IgD-negative memory B cell (primary cell): ENCODE measurements around the gene SEMA3C. TPM values are rescaled to one million over a fixed set of nuclear protein-coding genes. Genes with fewer than 3 reads are reported as not detected.

Source experiments
- H3K27ac Mint-ChIP-seq, 3 donors: one replicate each; pipeline ENCODE4 v1.8.0; 2020 to 2022; ENCODE audit warnings: mild to moderate bottlenecking in 3 of 3, mixed read lengths in 3 of 3, moderate library complexity in 1 of 3
- H3K27me3 Mint-ChIP-seq: one replicate; pipeline ENCODE4 v1.8.0; 2021; ENCODE audit warnings: mixed read lengths
- H3K36me3 Mint-ChIP-seq: one replicate; pipeline ENCODE4 v1.8.0; 2020; ENCODE audit warnings: mild to moderate bottlenecking, mixed read lengths
- H3K4me1 Mint-ChIP-seq, 3 donors: one replicate each; pipeline ENCODE4 v1.8.0; 2020 to 2022; ENCODE audit warnings: mixed read lengths in 3 of 3, mild to moderate bottlenecking in 1 of 3
- H3K4me3 Mint-ChIP-seq, 4 donors: one replicate each; pipeline ENCODE4 v1.8.0; 2020 to 2022; ENCODE audit warnings: mild to moderate bottlenecking in 4 of 4, mixed read lengths in 4 of 4, moderate library complexity in 3 of 4
- H3K9me3 Mint-ChIP-seq, 3 donors: one replicate each; pipeline ENCODE4 v1.8.0; 2020 to 2021; ENCODE audit warnings: mixed read lengths in 3 of 3, mild to moderate bottlenecking in 1 of 3
- polyA plus RNA-seq: library from polyadenylated mRNA; unstranded; fragments of 300-500 nt; fragmentation: Illumina TruSeq; gene quantifications from one replicate; pipeline ENCODE4 v1.2.3, GENCODE V29; 2021

The SEMA3C gene
- polyA plus RNA-seq, 1 donor from 2014 or later = not detected

DNA sequence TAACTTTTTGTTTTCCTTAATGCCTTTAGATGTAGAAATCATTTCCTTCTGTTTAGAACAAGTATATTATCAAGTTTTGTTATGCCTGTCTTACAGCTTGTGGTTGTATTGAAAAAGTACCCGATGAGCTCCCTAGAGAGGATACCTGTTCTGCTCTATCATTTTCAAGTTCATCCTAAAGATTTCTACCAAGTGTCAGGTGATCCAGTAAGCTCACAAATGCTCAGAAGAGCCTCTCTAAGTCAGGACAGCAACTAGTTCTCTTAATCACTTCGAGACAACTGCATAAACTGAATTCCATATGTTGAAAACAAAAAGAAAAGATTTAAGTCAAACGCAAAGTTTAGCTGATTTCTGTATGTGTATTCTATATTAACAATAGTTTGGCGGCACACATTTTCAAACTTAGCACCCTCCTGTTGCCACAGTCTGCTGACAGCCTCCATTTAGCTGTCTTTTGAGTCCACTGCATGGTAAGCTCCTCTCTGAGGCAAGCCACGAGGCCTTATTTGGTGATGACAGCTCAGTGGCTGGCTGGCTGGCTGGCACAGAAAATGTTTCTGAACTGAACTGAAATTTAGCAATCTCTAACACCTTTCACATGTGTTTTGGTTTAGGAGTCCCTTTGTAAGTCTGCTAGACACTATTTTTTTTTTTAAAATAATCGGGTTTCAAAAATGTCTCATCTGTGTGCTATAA, 59.4 kb downstream of the SEMA3C start:
- Mint-ChIP-seq H3K36me3 (no peaks in the 10 kb centered on the region), H3K27ac (no peak overlapping the region), H3K27me3 (no peaks in the 10 kb centered on the region), H3K4me1 (no peaks in the 10 kb centered on the region), H3K4me3 (no peak overlapping the region), H3K9me3 (peaks cover 3 to 8% (median 8%) of the 10 kb centered on the region in 3 donors)

DNA sequence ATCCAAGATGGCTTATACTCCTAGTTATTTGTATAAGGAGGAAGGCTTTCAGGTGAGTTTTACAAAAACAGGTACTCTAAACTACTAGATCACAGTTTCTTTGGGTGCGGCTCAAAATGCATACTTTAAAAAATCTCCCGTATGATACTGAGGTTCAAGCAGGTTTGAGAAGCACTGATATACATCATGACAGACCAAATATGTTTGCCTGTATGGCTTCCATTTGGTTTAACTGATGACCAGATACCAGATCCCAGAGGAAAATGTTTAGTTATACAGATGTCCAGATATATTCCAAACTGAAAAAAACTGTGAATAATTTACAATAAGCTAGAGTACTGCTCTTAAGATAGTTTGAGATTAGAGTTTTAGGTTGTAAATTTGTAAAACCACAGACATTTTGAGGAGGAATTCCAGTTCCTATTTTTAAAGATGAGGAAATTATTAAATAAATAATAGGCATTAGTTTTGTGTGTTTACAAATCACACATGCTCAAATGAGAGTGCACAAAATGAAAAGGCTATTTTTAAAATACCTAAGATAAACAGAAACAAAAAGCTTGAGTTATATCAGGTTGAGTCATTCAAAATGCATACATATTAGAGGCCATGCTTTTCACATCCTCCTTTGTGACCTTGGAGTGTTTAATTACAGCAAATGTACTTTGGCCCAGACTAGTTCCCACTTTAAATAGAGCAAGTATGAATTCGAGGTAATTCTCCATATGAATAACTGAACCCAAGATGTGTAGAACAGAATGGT, 60.5 kb downstream of the SEMA3C start:
- Mint-ChIP-seq H3K9me3 (peaks cover 3 to 8% (median 5%) of the 10 kb centered on the region in 3 donors), H3K4me3 (no peak overlapping the region), H3K4me1 (no peaks in the 10 kb centered on the region), H3K27me3 (no peaks in the 10 kb centered on the region), H3K27ac (no peak overlapping the region), H3K36me3 (no peaks in the 10 kb centered on the region)

DNA sequence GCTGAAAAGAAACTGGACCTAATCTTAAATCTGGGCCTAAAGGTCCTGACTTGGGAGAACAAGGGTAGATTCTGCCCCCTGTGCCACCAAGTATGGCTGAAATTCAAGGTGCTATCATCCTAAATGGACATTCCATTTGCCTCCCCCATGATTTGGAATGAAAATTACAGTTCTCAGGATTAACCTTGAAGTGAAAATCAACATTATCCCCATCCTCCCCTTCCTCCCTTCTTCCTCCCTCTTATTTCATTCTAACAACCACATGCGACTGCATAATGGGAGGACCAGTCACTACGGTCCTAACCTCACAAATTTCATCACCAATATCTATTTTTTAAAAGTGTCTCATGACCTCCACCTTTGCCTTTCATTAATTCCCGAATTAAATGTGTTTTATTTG, 62.1 kb downstream of the SEMA3C start:
- peaks cover 0 to 5% (median under 1%) of the 10 kb centered on the region in 3 donors for H3K9me3 Mint-ChIP-seq
- H3K4me1 Mint-ChIP-seq = no peaks in the 10 kb centered on the region
- H3K36me3 Mint-ChIP-seq = no peaks in the 10 kb centered on the region
- no peak overlapping the region for H3K4me3 Mint-ChIP-seq
- no peaks in the 10 kb centered on the region for H3K27me3 Mint-ChIP-seq
- H3K27ac Mint-ChIP-seq = no peak overlapping the region

DNA sequence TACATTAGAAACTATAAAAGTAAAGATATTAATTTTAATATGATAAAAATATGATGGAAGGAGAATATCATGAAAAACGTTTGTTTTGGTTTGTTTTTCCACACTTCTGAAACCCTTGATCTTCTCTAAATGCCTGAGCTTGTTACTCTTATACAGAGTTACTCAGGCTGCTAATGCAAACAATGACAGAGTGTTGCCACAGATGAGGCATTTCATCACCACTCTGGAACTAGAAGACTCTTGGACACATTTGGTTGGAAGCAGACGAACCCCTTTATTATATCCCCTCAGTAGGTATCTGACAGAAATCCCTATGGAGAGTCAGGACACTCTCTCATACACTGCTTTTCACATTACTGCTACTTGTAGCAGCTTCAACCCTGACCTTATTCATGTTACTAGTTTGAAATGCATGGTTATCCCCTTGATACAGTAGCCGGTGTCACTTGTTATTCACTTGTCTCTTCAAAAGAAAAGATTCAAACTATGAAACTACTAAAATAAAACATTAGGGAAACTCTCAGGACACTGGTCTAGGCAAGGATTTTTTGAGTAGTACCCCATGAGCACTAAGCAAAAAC, 66.9 kb downstream of the SEMA3C start:
- H3K4me3 Mint-ChIP-seq = no peak overlapping the region
- H3K9me3 Mint-ChIP-seq = peaks cover 0 to 6% (median 4%) of the 10 kb centered on the region in 3 donors
- H3K36me3 Mint-ChIP-seq = no peaks in the 10 kb centered on the region

DNA sequence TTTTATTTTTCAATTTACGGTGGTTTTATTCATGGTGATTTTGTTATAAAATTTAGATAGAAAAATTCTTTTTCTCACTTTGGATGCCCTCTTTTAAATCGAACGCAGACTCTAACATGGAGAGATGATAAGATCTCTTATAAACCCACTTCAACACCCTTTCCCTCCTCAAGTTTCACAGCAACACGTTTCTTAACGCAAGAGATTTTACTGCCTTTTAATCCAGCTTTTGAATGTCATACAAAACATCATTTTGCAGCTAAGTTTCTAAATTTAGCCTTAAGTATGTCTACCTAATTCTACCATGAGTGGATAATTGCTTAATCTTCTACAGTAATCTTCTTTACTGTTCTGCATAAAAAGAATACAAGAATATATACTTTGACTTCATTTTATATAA, 70.0 kb downstream of the SEMA3C start:
- H3K9me3 Mint-ChIP-seq = peaks cover 0 to 12% (median 2%) of the 10 kb centered on the region in 3 donors
- no peaks in the 10 kb centered on the region for H3K36me3 Mint-ChIP-seq
- no peaks in the 10 kb centered on the region for H3K4me1 Mint-ChIP-seq
- peak overlapping the region in 1 of 3 donors; percentile 50 for H3K27ac Mint-ChIP-seq
- no peak overlapping the region for H3K4me3 Mint-ChIP-seq
- H3K27me3 Mint-ChIP-seq = no peaks in the 10 kb centered on the region

More for the DNA sequence above, 66.9 kb downstream of the SEMA3C start:
- Mint-ChIP-seq H3K27ac (no peak overlapping the region), H3K27me3 (no peaks in the 10 kb centered on the region), H3K4me1 (no peaks in the 10 kb centered on the region)

DNA sequence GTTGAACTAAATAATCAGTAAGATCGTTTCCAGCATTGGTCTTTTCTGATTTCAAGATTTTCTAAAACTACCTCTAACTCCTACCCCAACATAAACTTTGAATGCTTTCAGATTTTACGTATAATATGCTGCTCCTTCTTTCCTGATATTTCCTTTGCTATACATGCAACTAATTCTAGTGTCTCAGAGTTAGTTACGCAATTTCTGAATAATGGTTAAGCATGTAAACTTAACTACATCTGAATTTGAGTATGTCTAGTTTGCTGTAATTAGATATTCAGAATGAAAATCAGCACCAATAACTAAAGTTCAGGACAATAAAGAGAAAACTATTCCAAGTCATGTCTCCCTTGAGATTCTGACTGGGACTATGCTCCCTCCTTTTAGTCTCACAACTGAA, 71.0 kb downstream of the SEMA3C start:
- Mint-ChIP-seq H3K4me1 (no peaks in the 10 kb centered on the region), H3K27me3 (no peaks in the 10 kb centered on the region), H3K9me3 (peaks cover under 1 to 12% (median 2%) of the 10 kb centered on the region in 3 donors), H3K36me3 (no peaks in the 10 kb centered on the region), H3K4me3 (no peak overlapping the region), H3K27ac (no peak overlapping the region)

DNA sequence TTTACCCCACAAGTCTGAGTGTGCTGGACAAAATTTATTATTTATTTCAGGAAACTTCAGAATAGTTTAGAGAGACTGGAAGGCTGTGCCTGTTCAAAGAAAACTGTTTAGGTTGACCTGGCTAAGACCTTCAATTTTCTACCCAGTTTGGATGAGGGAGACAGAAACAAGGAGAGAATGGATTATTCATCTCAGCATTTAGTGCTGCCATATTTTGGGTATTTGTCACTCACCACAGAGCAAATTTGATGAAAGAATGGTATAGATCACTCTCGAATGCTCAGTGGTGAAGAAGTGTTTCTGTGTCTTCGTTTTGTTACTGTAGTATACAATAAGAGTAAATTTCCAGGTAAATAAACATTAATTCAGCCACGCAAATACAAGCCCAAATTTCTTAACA, 71.8 kb downstream of the SEMA3C start:
- Mint-ChIP-seq H3K4me3 (no peak overlapping the region), H3K27me3 (no peaks in the 10 kb centered on the region), H3K9me3 (peaks cover 2 to 12% (median 2%) of the 10 kb centered on the region in 3 donors)

DNA sequence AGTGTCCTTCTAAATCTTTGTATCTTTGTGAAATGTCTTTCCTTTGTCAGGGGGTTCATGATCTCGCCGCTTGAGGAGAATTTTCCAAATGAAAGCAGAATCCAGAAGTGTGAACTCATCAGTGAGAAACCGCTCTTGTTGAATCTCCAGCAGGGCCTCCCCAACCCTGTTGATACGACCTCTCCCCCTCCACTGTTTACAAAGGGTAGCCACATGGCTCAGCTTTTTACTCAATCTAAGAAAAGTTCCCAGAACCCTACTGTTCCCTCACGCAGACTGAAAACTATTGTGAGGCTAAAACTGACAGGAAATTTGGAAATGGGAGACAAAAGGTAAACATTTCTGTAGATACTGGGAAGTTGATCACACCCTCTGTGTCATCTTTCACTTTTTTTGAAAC, 73.9 kb downstream of the SEMA3C start:
- H3K4me1 Mint-ChIP-seq = no peaks in the 10 kb centered on the region
- peak overlapping the region in 1 of 3 donors; percentile 62 for H3K27ac Mint-ChIP-seq
- H3K9me3 Mint-ChIP-seq = peaks cover 2 to 12% (median 2%) of the 10 kb centered on the region in 3 donors
- no peak overlapping the region for H3K4me3 Mint-ChIP-seq
- H3K36me3 Mint-ChIP-seq = no peaks in the 10 kb centered on the region
- H3K27me3 Mint-ChIP-seq = no peaks in the 10 kb centered on the region

More for the DNA sequence above, 71.8 kb downstream of the SEMA3C start:
- Mint-ChIP-seq H3K4me1 (no peaks in the 10 kb centered on the region), H3K36me3 (no peaks in the 10 kb centered on the region), H3K27ac (no peak overlapping the region)

DNA sequence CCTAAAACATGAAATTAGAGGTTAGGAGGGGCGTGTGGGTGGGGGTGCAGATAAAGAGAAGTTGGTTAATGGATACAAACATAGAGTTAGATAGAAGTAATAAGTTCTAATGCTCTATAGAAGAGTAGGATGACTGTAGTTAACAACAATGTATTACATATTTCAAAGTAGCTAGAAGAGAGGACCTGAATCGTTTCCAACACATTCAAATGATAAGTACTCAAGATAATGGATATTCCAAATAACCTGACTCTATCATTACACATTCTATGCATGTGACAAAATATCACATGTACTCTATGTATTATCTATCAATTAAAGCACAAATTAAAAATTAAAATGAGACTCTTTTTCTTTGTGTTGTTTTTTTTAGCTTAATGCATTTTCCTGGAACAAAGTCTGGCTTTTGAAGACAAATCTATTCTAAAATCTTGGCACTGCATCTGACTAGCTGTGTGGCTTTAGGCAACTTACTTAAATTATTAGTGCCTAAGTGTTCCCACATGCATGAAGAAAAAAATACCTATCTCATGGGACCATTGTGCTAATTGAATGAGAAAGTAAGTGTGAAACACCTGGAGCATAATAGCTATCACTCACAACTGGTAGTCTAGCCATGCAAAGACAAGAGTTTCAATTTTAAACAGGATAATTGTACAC, 75.7 kb downstream of the SEMA3C start:
- Mint-ChIP-seq H3K4me3 (no peak overlapping the region), H3K27me3 (no peaks in the 10 kb centered on the region), H3K4me1 (no peaks in the 10 kb centered on the region), H3K36me3 (no peaks in the 10 kb centered on the region), H3K27ac (no peak overlapping the region), H3K9me3 (peaks cover 2 to 5% (median 2%) of the 10 kb centered on the region in 3 donors)

DNA sequence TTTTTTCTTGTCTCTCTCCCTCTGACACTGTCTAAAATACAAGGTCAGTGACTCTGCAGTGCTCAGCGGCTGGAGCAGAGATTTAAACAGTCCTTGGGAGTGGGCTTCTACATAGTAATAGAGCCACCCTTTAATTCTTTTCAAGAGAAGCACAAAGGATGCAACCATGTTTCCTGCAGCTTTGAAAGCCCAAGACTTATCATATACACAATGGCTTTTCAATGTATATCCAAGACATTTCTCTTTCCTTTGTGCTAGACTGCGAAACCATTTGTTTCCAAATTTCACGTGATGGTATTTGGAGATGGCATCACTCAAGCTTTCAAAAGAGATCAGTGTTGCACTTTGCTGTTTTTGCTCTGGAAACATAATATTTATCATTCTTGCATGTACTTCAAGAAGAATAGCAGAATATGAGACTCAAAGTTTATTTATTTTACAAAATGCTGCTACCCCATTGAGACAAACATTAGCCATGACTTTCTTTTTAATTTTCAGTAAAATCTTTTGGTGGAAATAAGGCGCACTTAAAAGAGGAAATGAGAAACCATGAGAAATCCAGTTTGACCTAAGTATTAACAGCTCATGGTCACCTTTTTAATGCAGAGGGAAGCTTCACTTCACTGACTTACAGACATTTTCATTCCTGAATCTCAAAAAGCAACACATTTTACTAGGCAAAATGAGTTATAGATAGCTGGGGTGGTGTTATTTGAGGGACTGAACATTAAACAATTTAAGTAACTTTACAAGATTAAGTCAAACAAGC, 76.6 kb downstream of the SEMA3C start:
- Mint-ChIP-seq H3K9me3 (peaks cover 4 to 5% (median 4%) of the 10 kb centered on the region in 3 donors), H3K4me1 (no peaks in the 10 kb centered on the region), H3K4me3 (no peak overlapping the region), H3K36me3 (no peaks in the 10 kb centered on the region), H3K27me3 (no peaks in the 10 kb centered on the region), H3K27ac (no peak overlapping the region)

DNA sequence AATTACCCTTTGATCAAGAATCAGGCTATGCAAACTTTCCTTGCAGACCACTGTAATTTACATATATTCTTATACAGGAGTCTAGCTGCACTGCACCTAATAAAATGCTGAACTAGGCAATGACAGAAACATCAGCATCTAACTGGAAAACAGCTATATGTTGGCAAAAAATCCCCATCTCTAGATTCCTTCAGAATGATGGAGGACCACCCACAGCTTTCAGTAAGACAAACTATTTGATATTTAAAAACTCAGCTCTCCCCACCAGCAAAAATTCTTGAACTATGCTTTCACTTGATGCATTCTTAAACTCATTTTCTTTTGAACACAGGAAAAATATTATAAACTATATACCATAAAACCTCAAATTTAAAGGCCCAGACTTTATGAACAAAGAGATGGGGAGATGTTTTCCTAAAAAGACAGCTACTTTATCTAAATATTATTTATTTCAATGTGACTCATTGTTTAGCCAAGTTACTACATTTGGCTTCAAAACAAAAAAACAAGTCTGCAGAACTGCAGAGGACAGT, 77.4 kb downstream of the SEMA3C start:
- Mint-ChIP-seq H3K36me3 (no peaks in the 10 kb centered on the region), H3K4me3 (no peak overlapping the region), H3K9me3 (peaks cover 4 to 5% (median 4%) of the 10 kb centered on the region in 3 donors), H3K27me3 (no peaks in the 10 kb centered on the region), H3K4me1 (no peaks in the 10 kb centered on the region), H3K27ac (no peak overlapping the region)

DNA sequence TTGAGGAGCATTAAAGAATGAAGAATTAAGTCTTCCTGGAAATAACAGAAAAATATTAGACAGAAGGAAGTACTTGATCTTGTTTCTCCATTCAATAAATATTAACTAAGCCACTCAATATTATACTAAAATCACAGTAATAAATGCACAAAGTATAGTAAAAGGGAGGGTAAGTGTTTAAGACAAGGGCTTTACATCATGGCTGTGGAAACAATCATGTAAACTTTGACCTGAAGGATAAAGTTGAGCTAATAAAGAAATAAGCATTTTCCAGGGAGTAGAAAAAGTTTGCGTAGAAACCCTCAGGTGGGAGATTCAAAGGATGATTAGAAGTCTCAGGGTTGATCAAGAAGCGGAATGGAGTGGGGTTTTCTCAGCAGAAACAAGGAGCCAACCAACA, 78.2 kb downstream of the SEMA3C start:
- Mint-ChIP-seq H3K4me3 (no peak overlapping the region), H3K36me3 (no peaks in the 10 kb centered on the region), H3K27me3 (no peaks in the 10 kb centered on the region), H3K27ac (no peak overlapping the region), H3K4me1 (no peaks in the 10 kb centered on the region), H3K9me3 (peaks cover 4 to 5% (median 4%) of the 10 kb centered on the region in 3 donors)

DNA sequence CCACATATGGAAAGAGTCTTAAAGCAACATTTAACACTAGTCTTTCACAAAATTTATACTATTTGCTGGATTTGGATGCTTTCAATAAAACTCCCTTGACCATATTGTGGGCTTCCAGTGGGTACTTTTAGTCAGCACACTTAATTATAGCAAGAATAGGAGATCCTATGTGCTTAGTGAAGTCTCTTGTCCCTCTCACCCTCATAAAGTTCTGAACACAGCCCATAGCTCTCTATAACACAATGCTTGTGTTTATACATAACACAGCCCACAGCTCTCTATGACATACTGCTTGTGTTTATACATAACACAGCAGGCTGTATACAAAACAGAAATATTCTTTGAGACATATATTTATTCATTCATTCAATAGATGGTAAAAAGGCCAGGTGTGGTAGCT, 79.0 kb downstream of the SEMA3C start:
- no peaks in the 10 kb centered on the region for H3K4me1 Mint-ChIP-seq
- H3K9me3 Mint-ChIP-seq = peaks cover 3 to 5% (median 4%) of the 10 kb centered on the region in 3 donors
- H3K27me3 Mint-ChIP-seq = no peaks in the 10 kb centered on the region

DNA sequence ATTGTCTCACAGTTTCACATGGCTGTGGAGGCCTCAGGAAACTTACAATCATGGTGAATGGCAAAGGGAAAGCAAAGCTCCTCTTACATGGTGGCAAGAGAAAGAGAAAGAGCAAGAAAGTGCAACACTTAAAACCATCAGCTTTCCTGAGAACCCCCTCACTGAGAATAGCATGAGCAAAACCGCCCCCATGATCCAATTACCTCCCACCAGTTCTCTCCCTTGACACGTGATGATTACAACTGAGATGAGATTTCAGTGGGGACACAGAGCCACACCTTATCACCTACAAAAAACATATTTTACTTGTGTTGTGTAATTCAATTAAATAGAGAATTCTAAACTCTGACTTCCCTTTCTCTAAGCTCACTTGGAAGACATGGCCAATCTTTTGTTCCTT, 80.2 kb downstream of the SEMA3C start:
- H3K27me3 Mint-ChIP-seq = no peaks in the 10 kb centered on the region
- H3K9me3 Mint-ChIP-seq = peaks cover 0 to 5% (median 4%) of the 10 kb centered on the region in 3 donors
- H3K4me3 Mint-ChIP-seq = no peak overlapping the region
- no peak overlapping the region for H3K27ac Mint-ChIP-seq
- H3K4me1 Mint-ChIP-seq = no peaks in the 10 kb centered on the region
- no peaks in the 10 kb centered on the region for H3K36me3 Mint-ChIP-seq

More for the DNA sequence above, 79.0 kb downstream of the SEMA3C start:
- Mint-ChIP-seq H3K27ac (no peak overlapping the region), H3K36me3 (no peaks in the 10 kb centered on the region), H3K4me3 (no peak overlapping the region)
